HG03025 (cell line): Measurements from ENCODE around the gene LCN2.
"Not testable (repeated sequence)": the region's sequence is repeated elsewhere in the genome, so short reads cannot be mapped to it uniquely, and the experiment has no call there.

Experiments
- ATAC-seq: cut with Tn5 transposase; IDR thresholded peaks from one replicate; pipeline ENCODE4 v1.9.1; 2021; ENCODE audit warnings: mild to moderate bottlenecking, moderate library complexity; ENCODE audit not compliant: unreplicated experiment, low FRiP score

LCN2 gene

GRCh38 chr9:128163523-128164306 is 14.5 kb downstream of the LCN2 start:
- no peak for ATAC-seq

- ATAC-seq = no peak
These were observed 15.1 kb downstream of the LCN2 start for GRCh38 chr9:128164307-128164885.

DNA sequence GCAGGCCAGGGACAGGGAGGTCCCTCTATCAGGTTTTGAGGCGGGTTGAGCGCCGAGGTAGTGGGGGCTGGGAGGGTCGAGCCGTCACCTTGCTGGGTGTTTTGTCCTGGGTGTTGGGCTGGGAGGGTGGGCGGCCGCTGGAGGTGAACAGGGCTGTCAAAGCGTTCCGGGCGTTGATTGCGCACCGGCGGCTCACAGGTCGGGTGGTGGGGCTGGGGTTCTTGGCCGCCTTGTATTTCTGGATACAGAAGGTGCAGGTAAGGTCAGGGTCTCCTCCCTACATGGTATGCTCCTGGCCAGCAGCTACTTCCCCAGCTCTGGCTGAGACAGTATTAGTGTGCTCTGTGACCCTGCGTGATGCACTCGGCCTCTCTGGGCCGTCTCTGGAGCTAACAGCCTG is 16.9 kb downstream of the LCN2 start:
- ATAC-seq = no peak

DNA sequence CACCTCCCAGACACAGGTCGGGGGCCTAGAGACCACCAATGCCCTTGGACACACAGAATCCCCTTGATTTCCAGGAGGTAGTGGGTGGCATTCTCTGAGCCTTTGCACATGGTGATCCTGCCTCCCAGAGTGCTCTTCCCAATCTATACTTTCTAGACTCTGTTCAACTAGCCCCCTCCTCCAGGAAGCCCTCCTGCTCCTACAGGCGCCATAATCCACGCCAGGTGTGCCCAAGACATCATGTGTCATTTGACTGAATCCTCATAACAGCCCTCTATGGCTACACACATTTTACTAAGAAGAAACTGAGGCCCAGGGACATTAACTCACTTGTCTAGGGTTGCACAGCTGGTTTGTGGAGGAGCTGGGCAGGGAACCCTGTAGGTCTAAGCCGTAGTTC is 18.0 kb downstream of the LCN2 start:
- no peak for ATAC-seq

- ATAC-seq = no peak
These were observed 19.6 kb downstream of the LCN2 start for GRCh38 chr9:128168731-128169308.

GRCh38 chr9:128169492-128169891 is 20.2 kb downstream of the LCN2 start:
- ATAC-seq = no peak

GRCh38 chr9:128169925-128170324 is 20.7 kb downstream of the LCN2 start:
- no peak for ATAC-seq

DNA sequence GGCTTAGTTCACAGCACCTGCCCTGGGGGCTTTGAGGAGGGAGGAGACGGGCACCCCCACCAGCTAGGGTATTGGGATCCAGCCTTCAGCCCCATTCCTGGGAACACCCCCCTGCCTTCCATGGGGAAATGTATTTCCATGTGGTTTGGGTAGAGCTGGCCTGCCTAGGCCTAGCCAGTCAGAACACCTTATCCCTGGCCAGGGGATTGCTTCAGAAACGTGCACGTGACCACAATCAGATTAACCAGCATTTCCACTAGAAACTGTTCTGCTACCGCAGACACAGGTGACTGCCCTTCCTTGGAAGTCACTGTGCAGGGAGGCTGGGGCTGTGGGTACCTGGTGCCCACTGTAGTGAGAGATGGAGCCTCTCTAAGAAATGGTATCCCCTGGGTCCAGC is 24.8 kb downstream of the LCN2 start:
- ATAC-seq = no peak

DNA sequence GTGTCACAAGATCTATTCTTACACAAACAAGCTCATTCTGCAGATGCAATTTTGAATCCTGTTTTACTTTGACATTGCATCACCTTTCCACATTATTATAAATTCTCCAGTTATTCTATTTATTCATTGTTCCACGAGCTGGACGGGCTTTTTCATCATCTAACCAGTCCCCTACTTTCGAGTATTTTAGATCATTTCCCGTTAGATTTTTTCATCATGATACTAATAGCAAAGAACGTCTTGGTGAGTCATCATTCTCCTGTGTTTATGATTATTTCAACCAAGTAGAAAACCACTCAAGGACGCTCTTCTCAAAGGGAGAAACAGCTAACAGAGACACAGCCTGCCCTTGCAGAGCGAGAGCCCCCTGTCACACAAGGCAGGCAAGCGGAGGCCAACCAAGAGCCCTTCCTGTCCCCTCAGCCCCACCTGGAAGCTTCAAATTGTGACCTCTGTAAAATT is 25.9 kb downstream of the LCN2 start:
- no peak for ATAC-seq

DNA sequence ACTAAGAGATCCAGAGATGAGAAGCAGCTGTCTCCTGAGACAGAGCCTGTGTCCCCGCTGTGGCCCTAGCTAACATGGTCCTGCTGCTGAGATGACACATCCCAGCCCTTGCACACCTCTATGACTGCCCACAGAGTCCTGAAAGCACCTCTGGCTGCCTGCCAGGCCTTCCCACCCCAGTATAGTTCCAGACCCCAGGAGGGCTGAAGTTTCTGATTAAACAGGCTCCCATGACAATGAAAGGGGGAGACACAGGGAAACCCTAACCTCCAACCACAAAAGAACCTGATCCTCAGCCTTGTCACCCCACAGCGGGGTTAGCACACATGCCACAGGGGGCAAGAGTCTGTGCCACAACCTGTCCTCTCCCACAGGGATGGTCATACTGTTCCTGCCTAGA is 26.5 kb downstream of the LCN2 start:
- ATAC-seq = no peak

GRCh38 chr9:128178806-128179431 is 29.7 kb downstream of the LCN2 start:
- no peak for ATAC-seq

DNA sequence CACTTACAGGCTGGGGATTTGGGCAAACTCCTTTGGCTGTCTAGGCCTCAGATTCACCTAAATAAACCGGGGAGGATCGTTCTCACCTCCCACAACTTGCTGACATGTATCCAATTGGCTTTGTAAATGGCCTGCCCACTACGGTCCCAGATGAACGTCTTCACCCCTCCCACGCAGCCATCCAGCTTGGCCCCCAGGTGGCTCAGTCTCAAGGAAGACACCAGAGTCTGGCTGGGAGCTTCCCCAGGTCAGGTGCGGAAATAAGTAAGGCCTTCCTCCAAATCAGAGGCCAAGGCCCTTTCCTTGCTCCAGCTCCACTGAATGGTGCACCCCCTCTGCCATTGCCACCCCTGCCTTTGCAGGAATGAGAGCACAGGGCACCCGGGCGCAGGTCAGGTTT is 30.7 kb downstream of the LCN2 start:
- ATAC-seq = no peak

DNA sequence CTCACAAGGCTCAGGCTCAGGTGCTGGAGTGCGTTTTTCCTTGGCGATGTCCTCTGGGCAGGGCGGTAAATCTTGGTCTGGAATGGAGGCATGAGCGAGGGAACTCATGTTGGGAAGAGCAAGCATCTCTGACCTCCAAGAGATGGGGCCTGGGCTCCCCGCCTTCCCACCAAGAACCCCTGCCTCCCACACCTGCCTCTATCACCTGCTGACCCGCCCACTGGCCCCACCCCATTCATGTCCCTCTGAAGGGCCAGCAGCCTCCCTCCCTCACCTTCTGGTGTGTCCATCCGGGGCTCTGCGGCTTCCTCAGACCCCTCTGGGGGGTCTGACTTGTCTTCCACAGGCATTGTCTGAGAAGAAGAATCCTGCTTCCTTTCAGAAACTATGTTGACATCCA is 31.2 kb downstream of the LCN2 start:
- no peak for ATAC-seq

GRCh38 chr9:128181480-128181879 is 32.2 kb downstream of the LCN2 start:
- not testable (repeated sequence) for ATAC-seq

DNA sequence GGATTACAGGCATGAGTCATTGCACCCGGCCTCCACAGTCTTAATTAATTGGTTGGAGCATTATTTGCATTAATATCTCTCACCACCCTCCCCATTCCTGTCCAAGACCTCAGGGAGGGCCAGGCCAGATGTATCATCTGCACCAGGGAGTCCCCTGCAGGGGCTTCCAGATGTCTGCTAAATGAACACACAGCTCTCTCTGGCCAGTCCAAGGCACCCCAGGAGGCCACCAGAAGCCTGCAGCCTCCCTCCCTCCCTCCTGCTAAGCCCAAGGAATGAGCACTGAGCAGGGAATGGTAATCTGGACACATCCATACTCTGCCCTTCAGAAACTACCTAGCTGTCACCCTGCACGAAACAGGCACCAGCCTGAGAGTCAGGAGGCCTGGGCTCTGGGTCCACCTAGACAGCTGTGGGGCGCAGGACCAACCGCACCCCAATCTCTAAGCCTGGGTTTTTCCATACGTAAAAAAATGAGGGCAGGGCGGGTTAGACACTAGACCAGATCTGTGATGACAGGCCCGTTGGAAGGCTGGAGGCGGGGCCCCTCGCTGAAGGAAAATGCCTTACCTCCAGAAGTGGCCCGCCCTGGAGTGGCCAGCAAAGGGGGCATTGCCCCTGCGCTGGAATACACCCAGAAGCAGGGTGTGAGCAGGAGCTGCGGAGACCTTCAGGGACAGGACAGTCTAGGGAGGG is 33.8 kb downstream of the LCN2 start:
- ATAC-seq = no peak

GRCh38 chr9:128185979-128186965 is 37.0 kb downstream of the LCN2 start:
- no peak for ATAC-seq

DNA sequence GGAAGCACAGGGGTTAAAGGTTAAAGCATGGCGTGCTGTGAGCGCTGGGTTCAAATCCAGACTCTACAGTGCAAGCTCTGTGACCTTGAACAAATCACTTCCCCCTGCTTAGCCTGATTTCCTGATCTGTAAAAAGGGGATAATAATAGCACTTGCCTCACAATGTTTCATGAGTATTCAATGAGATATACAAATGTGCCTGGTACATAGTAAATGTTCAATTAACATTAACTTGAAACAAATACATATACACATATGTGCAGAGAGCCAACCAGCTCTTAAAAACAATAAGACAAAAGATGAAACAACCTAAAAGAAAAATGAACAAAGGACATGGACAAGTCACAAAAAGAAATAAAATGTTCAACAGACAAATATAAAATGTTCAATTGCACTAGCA is 38.1 kb downstream of the LCN2 start:
- no peak for ATAC-seq

GRCh38 chr9:128188209-128188608 is 39.0 kb downstream of the LCN2 start:
- no peak for ATAC-seq

DNA sequence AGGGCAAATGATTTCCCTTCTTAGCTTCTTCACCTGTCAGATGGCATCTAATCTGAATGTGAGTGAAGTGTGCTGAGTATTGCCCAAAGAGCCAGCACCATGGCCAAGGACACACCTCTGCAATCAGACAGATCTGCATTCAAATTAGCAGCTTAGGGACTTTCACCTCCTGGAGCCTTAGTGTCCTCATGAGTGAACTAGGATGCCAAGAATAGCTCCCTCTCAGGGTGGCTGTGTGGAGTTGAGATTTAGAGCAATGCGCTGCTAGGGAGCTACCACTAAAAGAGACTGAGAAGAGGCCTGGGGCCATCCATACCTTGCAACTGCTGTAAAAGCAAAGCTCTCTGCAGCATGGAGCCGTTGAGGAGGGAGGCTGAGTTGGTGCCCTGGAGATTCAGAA is 40.8 kb downstream of the LCN2 start:
- no peak for ATAC-seq
